SK-N-MC (cell line): ENCODE measurements around the gene MXRA7.

ENCODE experiments used
- EZH2 ChIP-seq: fragments of 200-600 bp; sonication (generic); IDR thresholded peaks from one replicate; pipeline ENCODE4 v1.6.1; 2017; ENCODE audit warnings: antibody characterized with exemption
- FOXP2 ChIP-seq: optimal IDR thresholded peaks from 2 replicates; pipeline ENCODE3; 2011; ENCODE audit warnings: mild to moderate bottlenecking, moderate library complexity; ENCODE audit not compliant: insufficient read depth; ENCODE audit errors: extremely low read length, control extremely low read depth
- POLR2AphosphoS5 ChIP-seq: IDR thresholded peaks from 2 replicates; pipeline ENCODE4 v1.6.1; 2012; ENCODE audit warnings: mild to moderate bottlenecking, low read depth, low read length, borderline replicate concordance

GRCh38 chr17:76689859-76690258 is 20.9 kb downstream of the MXRA7 start:
- TF ChIP-seq POLR2AphosphoS5 (no peak), EZH2 (no peak), FOXP2 (no peak)
